ENCODE results near the gene PRM3.

The PRM3 gene

GRCh38 chr16:11264155-11264832, 9.1 kb downstream of the PRM3 start:
- no peak overlapping the region for H3K4me3 ChIP-seq (ENCODE audit: low read depth, low read length)
- no peaks in the 10 kb centered on the region for H3K36me3 ChIP-seq (ENCODE audit: control insufficient read depth, insufficient read depth, low read length)
- no peaks in the 10 kb centered on the region for H3K27me3 ChIP-seq (ENCODE audit: control insufficient read depth, insufficient read depth, low read length)
- no peaks in the 10 kb centered on the region for H3K4me1 ChIP-seq (ENCODE audit: control insufficient read depth, insufficient read depth, low read length)
- no peak overlapping the region for H3K27ac ChIP-seq (ENCODE audit: low read depth, low read length)
- H3K9ac ChIP-seq (ENCODE audit: low read depth, low read length): no peak overlapping the region
- no peaks in the 10 kb centered on the region for H3K9me3 ChIP-seq (ENCODE audit: control insufficient read depth, insufficient read depth, low read length)

GRCh38 chr16:11263737-11264136, 9.7 kb downstream of the PRM3 start:
- no peaks in the 10 kb centered on the region for H3K4me1 ChIP-seq (ENCODE audit: control insufficient read depth, insufficient read depth, low read length)
- no peaks in the 10 kb centered on the region for H3K9me3 ChIP-seq (ENCODE audit: control insufficient read depth, insufficient read depth, low read length)
- H3K27ac ChIP-seq (ENCODE audit: low read depth, low read length): no peak overlapping the region
- H3K9ac ChIP-seq (ENCODE audit: low read depth, low read length): no peak overlapping the region
- H3K36me3 ChIP-seq (ENCODE audit: control insufficient read depth, insufficient read depth, low read length): no peaks in the 10 kb centered on the region
- H3K27me3 ChIP-seq (ENCODE audit: control insufficient read depth, insufficient read depth, low read length): no peaks in the 10 kb centered on the region
- no peak overlapping the region for H3K4me3 ChIP-seq (ENCODE audit: low read depth, low read length)

GRCh38 chr16:11262915-11263314, 10.5 kb downstream of the PRM3 start:
- Histone ChIP-seq H3K27me3 (ENCODE audit: control insufficient read depth, insufficient read depth, low read length) (no peaks in the 10 kb centered on the region), H3K27ac (ENCODE audit: low read depth, low read length) (no peak overlapping the region), H3K4me3 (ENCODE audit: low read depth, low read length) (no peak overlapping the region), H3K36me3 (ENCODE audit: control insufficient read depth, insufficient read depth, low read length) (no peaks in the 10 kb centered on the region), H3K9me3 (ENCODE audit: control insufficient read depth, insufficient read depth, low read length) (no peaks in the 10 kb centered on the region), H3K9ac (ENCODE audit: low read depth, low read length) (no peak overlapping the region), H3K4me1 (ENCODE audit: control insufficient read depth, insufficient read depth, low read length) (no peaks in the 10 kb centered on the region)

GRCh38 chr16:11260596-11260966, 12.8 kb downstream of the PRM3 start:
- H3K27me3 ChIP-seq (ENCODE audit: control insufficient read depth, insufficient read depth, low read length): peaks cover 4% of the 10 kb centered on the region; the same call in 1 of the 2 replicates
- no peaks in the 10 kb centered on the region for H3K36me3 ChIP-seq (ENCODE audit: control insufficient read depth, insufficient read depth, low read length)
- H3K4me1 ChIP-seq (ENCODE audit: control insufficient read depth, insufficient read depth, low read length): peaks cover 5% of the 10 kb centered on the region; the same call in 1 of the 2 replicates
- H3K27ac ChIP-seq (ENCODE audit: low read depth, low read length): no peak overlapping the region
- H3K9me3 ChIP-seq (ENCODE audit: control insufficient read depth, insufficient read depth, low read length): no peaks in the 10 kb centered on the region
- no peak overlapping the region for H3K9ac ChIP-seq (ENCODE audit: low read depth, low read length)
- H3K4me3 ChIP-seq (ENCODE audit: low read depth, low read length): no peak overlapping the region

DNA sequence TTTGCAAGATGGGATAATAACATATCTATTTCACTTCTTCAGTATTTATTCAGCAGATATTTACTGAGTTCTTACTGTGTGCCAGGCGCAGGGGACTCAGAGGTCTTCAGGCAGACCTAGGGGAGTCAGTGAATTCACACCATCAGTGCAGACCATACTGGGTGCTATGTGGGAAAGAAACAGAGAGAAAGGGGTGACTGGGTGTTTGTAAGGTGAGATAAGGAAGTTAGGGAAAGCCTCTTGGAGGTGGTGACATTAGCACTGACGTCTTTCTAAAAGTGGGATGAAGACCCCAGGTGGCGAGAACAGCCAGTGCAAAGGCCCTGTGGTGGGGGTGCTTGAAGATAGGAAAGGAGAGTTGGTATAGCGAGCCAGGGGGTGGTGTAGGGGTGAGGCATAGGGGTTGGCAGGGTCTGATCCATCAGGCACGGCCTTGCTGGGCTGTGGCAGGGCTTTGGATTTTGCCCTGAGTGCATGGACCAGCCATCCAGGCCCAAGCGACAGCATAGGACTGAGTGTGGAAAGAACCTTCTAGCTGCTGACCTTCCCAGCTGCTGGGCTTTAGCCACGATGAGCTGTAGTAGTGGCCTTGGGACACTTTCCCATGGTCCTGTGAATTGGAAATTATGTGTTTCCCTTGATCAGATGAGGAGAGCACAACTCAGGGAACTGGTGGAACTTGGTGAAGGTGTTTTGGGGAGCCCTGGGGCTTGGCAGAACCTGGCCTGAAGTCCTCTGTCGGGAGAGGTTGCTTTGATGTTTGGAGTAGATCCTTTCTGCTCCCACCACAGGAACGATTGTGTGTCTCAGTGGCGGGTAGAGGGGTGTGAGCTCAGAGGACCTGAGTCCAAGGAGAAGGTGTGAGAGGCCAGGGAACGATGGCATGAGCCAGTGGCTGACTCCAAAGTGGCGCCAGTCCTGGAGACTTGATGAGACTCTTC, 13.5 kb downstream of the PRM3 start:
- Histone ChIP-seq H3K4me3 (ENCODE audit: low read depth, low read length) (no peak overlapping the region), H3K27ac (ENCODE audit: low read depth, low read length) (no peak overlapping the region), H3K9ac (ENCODE audit: low read depth, low read length) (no peak overlapping the region), H3K4me1 (ENCODE audit: control insufficient read depth, insufficient read depth, low read length) (peaks cover 5% of the 10 kb centered on the region; the same call in 1 of the 2 replicates), H3K27me3 (ENCODE audit: control insufficient read depth, insufficient read depth, low read length) (peaks cover 4% of the 10 kb centered on the region; the same call in 1 of the 2 replicates), H3K36me3 (ENCODE audit: control insufficient read depth, insufficient read depth, low read length) (no peaks in the 10 kb centered on the region), H3K9me3 (ENCODE audit: control insufficient read depth, insufficient read depth, low read length) (no peaks in the 10 kb centered on the region)

DNA sequence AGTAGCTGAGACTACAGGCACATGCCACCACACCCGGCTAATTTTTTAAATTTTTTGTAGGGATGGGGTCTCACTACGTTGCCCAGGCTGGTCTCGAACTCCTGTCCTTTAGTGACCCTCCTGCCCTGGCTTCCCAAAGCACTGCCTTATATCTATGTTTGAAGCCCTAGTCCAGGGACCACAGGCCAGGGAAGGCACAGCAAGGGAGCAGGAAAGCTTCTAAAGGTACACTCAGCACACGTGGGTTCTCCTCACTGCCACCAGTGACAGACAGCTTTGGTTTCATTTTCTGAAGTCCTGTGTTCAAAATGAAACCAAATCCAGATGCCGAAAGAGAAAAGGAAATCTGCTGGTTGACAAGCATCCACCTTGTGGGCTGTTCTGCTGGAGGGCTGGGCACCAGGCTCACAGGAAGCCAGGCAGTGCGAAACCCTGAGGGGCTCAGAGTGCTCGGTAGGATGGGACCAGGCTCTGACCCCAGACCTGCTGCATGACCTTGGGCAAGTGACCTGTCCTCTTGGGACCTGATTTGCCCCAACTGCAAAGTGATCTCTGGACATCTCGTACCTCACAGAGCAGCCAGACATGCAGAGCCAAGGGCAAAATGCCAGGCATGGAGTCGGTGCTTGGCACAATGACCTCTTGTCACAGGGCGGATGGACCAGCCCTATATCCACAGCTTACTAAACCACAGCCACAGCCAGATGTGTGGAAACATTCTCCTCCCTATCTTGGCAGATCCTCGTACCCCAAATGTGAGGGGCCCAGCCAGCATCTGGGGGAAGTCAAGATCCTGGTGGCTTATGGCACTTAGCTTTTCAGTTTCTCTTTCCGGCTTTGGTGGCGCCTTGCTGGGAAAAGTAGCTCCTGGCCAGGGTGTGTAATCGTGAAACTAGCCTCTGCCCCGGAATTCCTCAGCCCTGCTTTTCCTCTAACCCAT, 14.6 kb downstream of the PRM3 start:
- H3K9me3 ChIP-seq (ENCODE audit: control insufficient read depth, insufficient read depth, low read length): no peaks in the 10 kb centered on the region
- peaks cover 4% of the 10 kb centered on the region; the same call in 1 of the 2 replicates for H3K27me3 ChIP-seq (ENCODE audit: control insufficient read depth, insufficient read depth, low read length)
- peaks cover 8% of the 10 kb centered on the region for H3K4me1 ChIP-seq (ENCODE audit: control insufficient read depth, insufficient read depth, low read length)
- H3K4me3 ChIP-seq (ENCODE audit: low read depth, low read length): no peak overlapping the region
- H3K36me3 ChIP-seq (ENCODE audit: control insufficient read depth, insufficient read depth, low read length): peaks cover 4% of the 10 kb centered on the region
- H3K9ac ChIP-seq (ENCODE audit: low read depth, low read length): no peak overlapping the region
- no peak overlapping the region for H3K27ac ChIP-seq (ENCODE audit: low read depth, low read length)

GRCh38 chr16:11257131-11257938, 16.1 kb downstream of the PRM3 start:
- no peak overlapping the region for H3K27ac ChIP-seq (ENCODE audit: low read depth, low read length)
- no peaks in the 10 kb centered on the region for H3K9me3 ChIP-seq (ENCODE audit: control insufficient read depth, insufficient read depth, low read length)
- peak overlapping the region; percentile 67 for H3K4me3 ChIP-seq (ENCODE audit: low read depth, low read length)
- H3K27me3 ChIP-seq (ENCODE audit: control insufficient read depth, insufficient read depth, low read length): peaks cover 4% of the 10 kb centered on the region; the same call in 1 of the 2 replicates
- no peak overlapping the region for H3K9ac ChIP-seq (ENCODE audit: low read depth, low read length)
- H3K4me1 ChIP-seq (ENCODE audit: control insufficient read depth, insufficient read depth, low read length): peaks cover 12% of the 10 kb centered on the region
- H3K36me3 ChIP-seq (ENCODE audit: control insufficient read depth, insufficient read depth, low read length): peaks cover 12% of the 10 kb centered on the region

GRCh38 chr16:11256661-11257130, 16.7 kb downstream of the PRM3 start:
- H3K27ac ChIP-seq (ENCODE audit: low read depth, low read length): peak overlapping the region; percentile 75
- H3K4me3 ChIP-seq (ENCODE audit: low read depth, low read length): peak overlapping the region; percentile 67
- no peaks in the 10 kb centered on the region for H3K9me3 ChIP-seq (ENCODE audit: control insufficient read depth, insufficient read depth, low read length)
- H3K27me3 ChIP-seq (ENCODE audit: control insufficient read depth, insufficient read depth, low read length): peaks cover 4% of the 10 kb centered on the region; the same call in 1 of the 2 replicates
- H3K9ac ChIP-seq (ENCODE audit: low read depth, low read length): no peak overlapping the region
- peaks cover 12% of the 10 kb centered on the region for H3K4me1 ChIP-seq (ENCODE audit: control insufficient read depth, insufficient read depth, low read length)
- peaks cover 12% of the 10 kb centered on the region for H3K36me3 ChIP-seq (ENCODE audit: control insufficient read depth, insufficient read depth, low read length)

GRCh38 chr16:11255737-11256660, 17.4 kb downstream of the PRM3 start, which contains the start of gene SOCS1:
Gene SOCS1 (minus strand): TSS chr16:11256204. CDS start chr16:11255478, 726 bp downstream.
- Histone ChIP-seq H3K4me3 (ENCODE audit: low read depth, low read length) (peak within 1 kb of the TSS; percentile 67), H3K9me3 (ENCODE audit: control insufficient read depth, insufficient read depth, low read length) (no peaks in the 10 kb centered on the region), H3K27ac (ENCODE audit: low read depth, low read length) (peak within 1 kb of the TSS; percentile 76), H3K36me3 (ENCODE audit: control insufficient read depth, insufficient read depth, low read length) (peaks cover 12% of the 10 kb centered on the region), H3K4me1 (ENCODE audit: control insufficient read depth, insufficient read depth, low read length) (peaks cover 12% of the 10 kb centered on the region), H3K27me3 (ENCODE audit: control insufficient read depth, insufficient read depth, low read length) (peaks cover 4% of the 10 kb centered on the region; the same call in 1 of the 2 replicates), H3K9ac (ENCODE audit: low read depth, low read length) (peak within 1 kb of the TSS; percentile 56)
